Thyroid gland (tissue), 4 donors: ENCODE results near the gene ANKRD12.
"Not testable (repeated sequence)": the region's sequence is repeated elsewhere in the genome, so short reads cannot be mapped to it uniquely, and the experiment has no call there.

Experiments
- CTCF ChIP-seq, 6 experiments: fragments of 200-600 bp in 3 of 6; fragments of 450-650 bp in 3 of 6; sonication (generic) in 3 of 6; IDR thresholded peaks; one replicate each; pipeline ENCODE4 v1.5.1; 2016 to 2019; ENCODE audit warnings: antibody characterized with exemption in 6 of 6, mild to moderate bottlenecking in 2 of 6, inconsistent platforms in 1 of 6, moderate library complexity in 1 of 6
- POLR2A ChIP-seq, 2 donors: fragments of 450-650 bp; IDR thresholded peaks; one replicate each; pipeline ENCODE4 v1.6.1; 2017; ENCODE audit warnings: antibody characterized with exemption in 2 of 2, mild to moderate bottlenecking in 2 of 2, moderate library complexity in 1 of 2

DNA sequence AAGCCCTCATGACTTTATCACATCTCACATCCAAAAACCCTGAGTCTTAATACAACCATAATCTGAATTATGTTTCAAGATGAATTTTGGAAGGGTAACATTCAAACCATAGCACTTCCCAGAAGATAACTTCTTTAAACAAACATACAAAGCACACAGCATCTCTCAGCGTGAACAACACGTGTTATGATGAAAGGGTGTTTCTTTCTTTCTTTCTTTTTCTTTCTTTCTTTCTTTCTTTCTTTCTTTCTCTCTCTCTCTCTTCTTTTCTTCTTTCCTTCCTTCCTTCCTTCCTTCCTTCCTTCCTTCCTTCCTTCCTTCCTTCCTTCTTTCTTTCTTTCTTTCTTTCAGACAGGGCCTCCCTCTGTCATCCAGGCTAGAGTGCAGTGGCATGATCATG, 47.9 kb upstream of the ANKRD12 start:
- not testable (repeated sequence) for TF ChIP-seq CTCF, POLR2A (IDR thresholded peaks at IDR 0.05)
